K562 (cell line): Measurements from ENCODE around the gene CYP2D6. TPM values are rescaled to one million over a fixed set of nuclear protein-coding genes. Genes with fewer than 3 reads are reported as not detected.

Experiments
- ATAC-seq: fragments of 200-7000 bp; cut with Tn5 transposase; 3 replicates; pipeline ENCODE4 v1.9.1; 2020; ENCODE audit warnings: moderate library complexity
- BruUV-seq: library from RNA; stranded (reverse); fragments of 400-500 nt; replicated peaks from 2 replicates; lab custom pipeline; 2021; lab: Mats Ljungman, UMichigan
- CTCF ChIA-PET: fragments of 300-600 bp; formaldehyde crosslinking; extraction: SDS; loops from one replicate; lab custom pipeline; 2021; ENCODE audit warnings: low intra/inter-chr PET ratio; lab: Yijun Ruan, JAX
- POLR2A ChIA-PET: fragments of 300-600, 350-650 bp; sonication (Branson Sonifier 250); formaldehyde crosslinking; extraction: SDS; loops from one replicate; lab custom pipeline; 2021; ENCODE audit warnings: antibody characterized with exemption, inconsistent platforms; lab: Yijun Ruan, JAX
- DNase-seq, 4 experiments: peaks; one replicate each; pipeline versions ENCODE4 v3.0.0 to v3.0.0-alpha.2; 2011 to 2018; ENCODE audit warnings: low spot score in 3 of 4, mixed read lengths in 3 of 4; ENCODE audit errors: extremely low read depth in 1 of 4
- FAIRE-seq: peaks from 2 replicates; lab custom pipeline; 2011; peaks lifted over from hg19 to GRCh38; lab: Jason Lieb, UNC
- H2AFZ ChIP-seq: 2 replicates; pipeline ENCODE4 v1.6.0; 2011; ENCODE audit warnings: low read depth, low read length, control low read depth, inconsistent platforms
- H3K27ac ChIP-seq: fragments of 200-600 bp; 3 replicates; pipeline ENCODE4 v1.8.0; 2011; ENCODE audit warnings: low read depth, mild to moderate bottlenecking, control low read depth, inconsistent platforms, low read length, moderate library complexity, mixed read lengths; ENCODE audit errors: extremely low read depth
- H3K27me3 ChIP-seq, 2 experiments: fragments of 300-600 bp in 1 of 2; 2 replicates in 1 of 2; 3 replicates in 1 of 2; pipeline versions ENCODE4 v1.6.0 to v1.8.0; 2011; ENCODE audit warnings: inconsistent platforms in 2 of 2, low read length in 2 of 2, mild to moderate bottlenecking in 1 of 2, mixed read lengths in 1 of 2, moderate library complexity in 1 of 2; ENCODE audit not compliant: control insufficient read depth in 2 of 2, insufficient read depth in 2 of 2
- H3K36me3 ChIP-seq: fragments of 300-600 bp; 3 replicates; pipeline ENCODE4 v1.8.0; 2011; ENCODE audit warnings: mild to moderate bottlenecking, low read length, inconsistent platforms; ENCODE audit not compliant: control insufficient read depth, insufficient read depth
- H3K4me1 ChIP-seq, 2 experiments: fragments of 200-600 bp in 1 of 2; replicated peaks in 1 of 2; 2 replicates in 1 of 2; 3 replicates in 1 of 2; pipeline versions ENCODE4 v1.5.1 to v1.8.0; 2011; ENCODE audit warnings: inconsistent platforms in 2 of 2, low read length in 2 of 2, mild to moderate bottlenecking in 1 of 2, mixed read lengths in 1 of 2, moderate library complexity in 1 of 2; ENCODE audit not compliant: control insufficient read depth in 2 of 2, insufficient read depth in 2 of 2
- H3K4me2 ChIP-seq: 2 replicates; pipeline ENCODE4 v1.6.1; 2011; ENCODE audit warnings: low read length, control low read depth, inconsistent platforms, mixed read lengths; ENCODE audit not compliant: insufficient read depth
- H3K4me3 ChIP-seq: fragments of 200-600 bp; sonication (generic), shearing (Covaris generic); 2 replicates; pipeline ENCODE4 v1.5.1; 2016; ENCODE audit warnings: control low read depth, inconsistent platforms
- H3K79me2 ChIP-seq: fragments of 200-600 bp; 3 replicates; pipeline ENCODE4 v1.8.0; 2011; ENCODE audit warnings: low read length, inconsistent platforms; ENCODE audit not compliant: control insufficient read depth, insufficient read depth
- H3K9ac ChIP-seq, 2 experiments: 2 replicates each; pipeline versions ENCODE4 v1.6.0 to v1.6.1; 2011; ENCODE audit warnings: low read depth in 2 of 2, low read length in 2 of 2, control low read depth in 1 of 2, inconsistent platforms in 1 of 2, mild to moderate bottlenecking in 1 of 2, mixed read lengths in 1 of 2; ENCODE audit not compliant: insufficient read depth in 1 of 2
- H3K9me1 ChIP-seq: one replicate; pipeline ENCODE4 v1.6.0; 2011; ENCODE audit warnings: inconsistent platforms, mild to moderate bottlenecking, low read length, moderate library complexity; ENCODE audit not compliant: control insufficient read depth, insufficient read depth
- H3K9me3 ChIP-seq: replicated peaks from 2 replicates; pipeline ENCODE4 v1.5.1; 2011; ENCODE audit warnings: low read depth, low read length, inconsistent platforms; ENCODE audit not compliant: control insufficient read depth, insufficient read depth
- H4K20me1 ChIP-seq: replicated peaks from 2 replicates; pipeline ENCODE4 v1.6.1; 2011; ENCODE audit warnings: low read length, inconsistent platforms, mixed read lengths; ENCODE audit not compliant: control insufficient read depth, insufficient read depth
- CTBP1 ChIP-seq: fragments of 450-650 bp; IDR thresholded peaks from 2 replicates; pipeline ENCODE4 v1.6.1; 2016; ENCODE audit warnings: borderline replicate concordance
- NR4A1 ChIP-seq, 2 experiments: fragments of 250-450 bp in 1 of 2; fragments of 450-650 bp in 1 of 2; sonication (Bioruptor Pico) in 1 of 2; IDR thresholded peaks; 2 replicates each; pipeline versions ENCODE4 v1.4.0 to v1.6.1; 2016 to 2020; ENCODE audit warnings: mild to moderate bottlenecking in 2 of 2, missing compliant biosample characterization in 1 of 2, missing genetic modification characterization in 1 of 2, moderate library complexity in 1 of 2
- RFX7 ChIP-seq: fragments of 250-450 bp; sonication (Bioruptor Pico); IDR thresholded peaks from 2 replicates; pipeline ENCODE4 v1.5.1; 2021; ENCODE audit warnings: mild to moderate bottlenecking
- WGBS: fragments of 100-300 bp; shearing (Covaris generic); methylation state at CpG from one replicate; pipeline ENCODE4 v1.1.6; 2016; ENCODE audit warnings: low coverage, mixed read lengths; ENCODE audit not compliant: insufficient coverage; ENCODE audit errors: missing lambda C conversion rate; 5-methylcytosine and 5-hydroxymethylcytosine counted together
- in situ Hi-C: fragments of 300-500 bp; cut with MboI; formaldehyde crosslinking; loops from 4 replicates; pipeline ENCODE4 v1.15.0; 2018; ENCODE audit warnings: inconsistent platforms, mixed read lengths
- intact Hi-C: fragments of 100-400 bp; cut with micrococcal nuclease; formaldehyde crosslinking; loops from 2 replicates; pipeline ENCODE4 v1.14.2; 2022
- polyA plus RNA-seq, 8 experiments: library from polyadenylated mRNA; depleted of rRNA in 4 of 8; stranded (reverse) in 5 of 8; unstranded in 3 of 8; fragments of >200 nt; fragmentation: Nextera tagmentation in 2 of 8; fragmentation: Illumina TruSeq in 1 of 8; extraction: Ambion mirVana in 2 of 8; extraction: Trizol in 1 of 8; gene quantifications; 2 replicates each; pipeline versions ENCODE4 v1.2.1 to v1.2.3, GENCODE V29; 2011 to 2014; ENCODE audit warnings: inconsistent platforms in 1 of 8, missing spikeins in 1 of 8
- total RNA-seq, 7 experiments: library from RNA; depleted of rRNA in 6 of 7; stranded (reverse); fragments of >200 nt in 6 of 7; fragmentation: Illumina TruSeq in 2 of 7; extraction: Trizol in 2 of 7; gene quantifications; 2 replicates each; pipeline versions ENCODE4 v1.2.1 to v1.2.3, GENCODE V29; 2011 to 2021; ENCODE audit warnings: low replicate concordance in 1 of 7
- TF ChIP-seq, protein P1 (sequence below), 2 experiments: fragments of 450-650 bp; formaldehyde crosslinking in 1 of 2; IDR thresholded peaks; 2 replicates each; pipeline versions ENCODE4 v1.4.0 to v1.6.1; 2014 to 2020; ENCODE audit warnings: mild to moderate bottlenecking in 2 of 2, borderline replicate concordance in 1 of 2, low read depth in 1 of 2
- TF ChIP-seq, protein P2 (sequence below): sonication (generic); formaldehyde crosslinking; IDR thresholded peaks from 2 replicates; pipeline ENCODE4 v1.8.0; 2022; ENCODE audit warnings: mild to moderate bottlenecking, missing genetic modification reagents
- TF ChIP-seq, protein P3 (sequence below), 2 experiments: fragments of 200-800 bp in 1 of 2; sonication (Bioruptor generic) in 1 of 2; sonication (generic) in 1 of 2; formaldehyde crosslinking in 1 of 2; IDR thresholded peaks in 1 of 2; conservative IDR thresholded peaks in 1 of 2; 2 replicates each; pipeline versions ENCODE4 v1.5.0 to v1.6.1; 2016 to 2020; ENCODE audit warnings: missing compliant biosample characterization in 1 of 2, missing genetic modification characterization in 1 of 2, missing genetic modification reagents in 1 of 2

The CYP2D6 gene
- total and polyA plus RNA-seq, 9 of the 15 experiments (the other 6 are each of a cell fraction or from before 2014, with no cell fraction given): 0.04 to 0.20 (median 0.09) TPM; not detected in 5

DNA sequence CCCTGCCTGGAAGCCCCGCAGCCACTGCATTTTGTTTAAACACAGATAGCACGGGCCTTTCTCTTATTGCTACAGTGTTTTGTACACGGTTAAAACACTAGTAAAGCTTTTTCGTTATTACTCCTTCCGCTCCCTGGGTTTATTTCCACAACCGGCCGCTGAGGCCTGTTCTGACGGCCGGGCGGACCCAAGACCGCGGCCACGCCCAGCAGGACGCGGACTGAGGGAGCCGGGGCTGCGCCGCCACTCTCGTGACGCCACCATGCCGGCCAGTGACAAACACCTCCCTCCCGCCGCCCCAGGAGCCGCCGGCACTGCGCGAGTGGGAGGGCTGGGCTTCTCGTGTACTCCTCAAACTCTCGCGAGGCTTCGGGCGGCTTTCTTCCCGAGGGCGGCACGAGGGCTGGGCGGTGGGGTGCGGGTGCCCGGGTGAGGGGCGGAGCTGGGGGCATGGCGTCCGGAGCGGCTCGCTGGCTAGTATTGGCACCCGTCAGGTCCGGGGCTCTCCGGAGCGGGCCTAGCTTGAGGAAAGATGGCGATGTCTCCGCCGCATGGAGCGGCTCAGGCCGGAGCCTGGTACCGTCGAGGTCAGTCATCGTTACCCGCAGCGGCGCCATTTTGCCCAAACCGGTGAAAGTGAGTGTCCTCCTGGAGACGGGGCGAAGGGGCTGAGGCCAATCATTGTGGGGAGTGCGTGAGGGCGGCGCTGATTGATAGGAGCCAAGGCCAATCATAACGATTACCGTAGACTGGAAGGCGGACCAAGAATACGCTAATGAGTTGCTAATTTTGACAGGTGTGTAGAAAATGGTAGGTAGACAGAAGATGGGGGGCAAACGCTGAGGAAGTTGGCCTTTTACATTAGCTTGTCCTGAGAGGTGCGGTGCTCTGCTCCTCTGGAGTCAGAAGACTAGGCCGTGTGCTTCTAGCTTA lies 51.0 kb downstream of the CYP2D6 start, which contains the start of gene SMDT1:
Gene SMDT1 (plus strand): TSS at position 382 of the 933 bp plus-strand sequence. CDS start 69 bp downstream, at position 451.
- under 1% methylated on average over 57 of the region's 71 CpGs for WGBS
- H3K4me2 ChIP-seq: peak within 1 kb of the TSS; percentile 93
- POLR2A ChIA-PET: interaction anchor here (1.2 to 3.8 kb wide), 3 partner anchors 10 to 536 kb away, joined by 5 to 43 read pairs (median 5); partner anchors contain the start of genes NDUFA6 and POLDIP3
- peak; percentile 89 to 98 (median 94) for DNase-seq
- peak within 1 kb of the TSS; percentile 91 to 96 for H3K9ac ChIP-seq
- FAIRE-seq: peak; percentile 98
- no peaks in the 10 kb centered on the region for H3K9me3 ChIP-seq
- BruUV-seq: TSS peak; percentile 67
- peak within 1 kb of the TSS; percentile 95 for H3K27ac ChIP-seq
- H3K4me3 ChIP-seq: peak within 1 kb of the TSS; percentile 59
- H4K20me1 ChIP-seq: no peaks in the 10 kb centered on the region
- intact Hi-C loops (loop anchor here (10.0 kb wide), 1 partner anchor 115 kb away; the partner anchor contains the start of gene SEPTIN3), in situ Hi-C loops (no loop called here)
- no peaks in the 10 kb centered on the region for H3K9me1 ChIP-seq
- ATAC-seq: peak; percentile 96
- peaks cover 11 to 18% of the 10 kb centered on the region in 2 experiments for H3K4me1 ChIP-seq
- H3K27me3 ChIP-seq: no peaks in the 10 kb centered on the region
- CTCF ChIA-PET: no interaction called here
- peak within 1 kb of the TSS; percentile 96 for H2AFZ ChIP-seq
- peaks cover 15% of the 10 kb centered on the region for H3K79me2 ChIP-seq
- H3K36me3 ChIP-seq: peaks cover 24% of the 10 kb centered on the region; the same call in 2 of the 3 replicates
- TF ChIP-seq, protein P1, sequence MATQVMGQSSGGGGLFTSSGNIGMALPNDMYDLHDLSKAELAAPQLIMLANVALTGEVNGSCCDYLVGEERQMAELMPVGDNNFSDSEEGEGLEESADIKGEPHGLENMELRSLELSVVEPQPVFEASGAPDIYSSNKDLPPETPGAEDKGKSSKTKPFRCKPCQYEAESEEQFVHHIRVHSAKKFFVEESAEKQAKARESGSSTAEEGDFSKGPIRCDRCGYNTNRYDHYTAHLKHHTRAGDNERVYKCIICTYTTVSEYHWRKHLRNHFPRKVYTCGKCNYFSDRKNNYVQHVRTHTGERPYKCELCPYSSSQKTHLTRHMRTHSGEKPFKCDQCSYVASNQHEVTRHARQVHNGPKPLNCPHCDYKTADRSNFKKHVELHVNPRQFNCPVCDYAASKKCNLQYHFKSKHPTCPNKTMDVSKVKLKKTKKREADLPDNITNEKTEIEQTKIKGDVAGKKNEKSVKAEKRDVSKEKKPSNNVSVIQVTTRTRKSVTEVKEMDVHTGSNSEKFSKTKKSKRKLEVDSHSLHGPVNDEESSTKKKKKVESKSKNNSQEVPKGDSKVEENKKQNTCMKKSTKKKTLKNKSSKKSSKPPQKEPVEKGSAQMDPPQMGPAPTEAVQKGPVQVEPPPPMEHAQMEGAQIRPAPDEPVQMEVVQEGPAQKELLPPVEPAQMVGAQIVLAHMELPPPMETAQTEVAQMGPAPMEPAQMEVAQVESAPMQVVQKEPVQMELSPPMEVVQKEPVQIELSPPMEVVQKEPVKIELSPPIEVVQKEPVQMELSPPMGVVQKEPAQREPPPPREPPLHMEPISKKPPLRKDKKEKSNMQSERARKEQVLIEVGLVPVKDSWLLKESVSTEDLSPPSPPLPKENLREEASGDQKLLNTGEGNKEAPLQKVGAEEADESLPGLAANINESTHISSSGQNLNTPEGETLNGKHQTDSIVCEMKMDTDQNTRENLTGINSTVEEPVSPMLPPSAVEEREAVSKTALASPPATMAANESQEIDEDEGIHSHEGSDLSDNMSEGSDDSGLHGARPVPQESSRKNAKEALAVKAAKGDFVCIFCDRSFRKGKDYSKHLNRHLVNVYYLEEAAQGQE (IDR thresholded peaks at IDR 0.05; ENCODE audit: borderline replicate concordance): no peak; the same call in 1 of the 2 replicates
- TF ChIP-seq, protein P1 (CRISPR knock-in tag; IDR thresholded peaks at IDR 0.05; ENCODE audit: low read depth): peak; percentile 38; the same call in 1 of the 2 replicates
- peak; percentile 66; the same call in 1 of the 2 replicates for TF ChIP-seq CTBP1
- TF ChIP-seq, protein P2, sequence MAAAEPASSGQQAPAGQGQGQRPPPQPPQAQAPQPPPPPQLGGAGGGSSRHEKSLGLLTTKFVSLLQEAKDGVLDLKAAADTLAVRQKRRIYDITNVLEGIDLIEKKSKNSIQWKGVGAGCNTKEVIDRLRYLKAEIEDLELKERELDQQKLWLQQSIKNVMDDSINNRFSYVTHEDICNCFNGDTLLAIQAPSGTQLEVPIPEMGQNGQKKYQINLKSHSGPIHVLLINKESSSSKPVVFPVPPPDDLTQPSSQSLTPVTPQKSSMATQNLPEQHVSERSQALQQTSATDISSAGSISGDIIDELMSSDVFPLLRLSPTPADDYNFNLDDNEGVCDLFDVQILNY (CRISPR knock-in tag): no peak
- TF ChIP-seq RFX7 (CRISPR knock-in tag): 0 out of 2 replicates have a peak, but pooled peaks have one; percentile 20
- TF ChIP-seq, protein P3, sequence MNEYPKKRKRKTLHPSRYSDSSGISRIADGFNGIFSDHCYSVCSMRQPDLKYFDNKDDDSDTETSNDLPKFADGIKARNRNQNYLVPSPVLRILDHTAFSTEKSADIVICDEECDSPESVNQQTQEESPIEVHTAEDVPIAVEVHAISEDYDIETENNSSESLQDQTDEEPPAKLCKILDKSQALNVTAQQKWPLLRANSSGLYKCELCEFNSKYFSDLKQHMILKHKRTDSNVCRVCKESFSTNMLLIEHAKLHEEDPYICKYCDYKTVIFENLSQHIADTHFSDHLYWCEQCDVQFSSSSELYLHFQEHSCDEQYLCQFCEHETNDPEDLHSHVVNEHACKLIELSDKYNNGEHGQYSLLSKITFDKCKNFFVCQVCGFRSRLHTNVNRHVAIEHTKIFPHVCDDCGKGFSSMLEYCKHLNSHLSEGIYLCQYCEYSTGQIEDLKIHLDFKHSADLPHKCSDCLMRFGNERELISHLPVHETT (CRISPR knock-in tag; conservative IDR thresholded peaks at IDR 0.05 in 1 of 2, IDR thresholded peaks at IDR 0.05 in 1 of 2): peak in 1 of 2 experiments; percentile 94; a peak in 2 of 4 replicates
- TF ChIP-seq NR4A1 (CRISPR knock-in tag; IDR thresholded peaks at IDR 0.05): no peak
- TF ChIP-seq NR4A1 (tag; IDR thresholded peaks at IDR 0.05): peak; percentile 86
